HEK293T (cell line): ENCODE results near the gene FSTL4.

Source experiments
- CTCF ChIA-PET: fragments of 350-600 bp; formaldehyde crosslinking; extraction: SDS; loops from one replicate; lab custom pipeline; 2021; ENCODE audit warnings: antibody characterized with exemption, inconsistent platforms; lab: Yijun Ruan, JAX
- POLR2A ChIA-PET: fragments of 350-600 bp; formaldehyde crosslinking; extraction: SDS; loops from one replicate; lab custom pipeline; 2020; ENCODE audit warnings: antibody characterized with exemption, inconsistent platforms; lab: Yijun Ruan, JAX
- DNase-seq: peaks from one replicate; pipeline ENCODE4 v3.0.0; 2012; ENCODE audit warnings: mixed read lengths; ENCODE audit errors: extremely low spot score
- ARNT ChIP-seq: fragments of 450-650 bp; IDR thresholded peaks from 2 replicates; pipeline ENCODE4 v1.6.1; 2017; ENCODE audit warnings: mild to moderate bottlenecking
- BHLHE40 ChIP-seq: fragments of 450-650 bp; IDR thresholded peaks from 2 replicates; pipeline ENCODE4 v1.6.1; 2016; ENCODE audit warnings: mild to moderate bottlenecking, moderate library complexity, borderline replicate concordance
- CTBP1 ChIP-seq: fragments of 450-650 bp; IDR thresholded peaks from 2 replicates; pipeline ENCODE4 v1.6.1; 2016; ENCODE audit warnings: borderline replicate concordance
- ELF4 ChIP-seq: fragments of 450-650 bp; IDR thresholded peaks from 2 replicates; pipeline ENCODE4 v1.6.1; 2017; ENCODE audit warnings: antibody characterized with exemption
- FOXA1 ChIP-seq: fragments of 450-650 bp; IDR thresholded peaks from 2 replicates; pipeline ENCODE4 v1.6.1; 2016; ENCODE audit warnings: mild to moderate bottlenecking
- FOXK2 ChIP-seq: fragments of 450-650 bp; IDR thresholded peaks from 2 replicates; pipeline ENCODE4 v1.6.1; 2016; ENCODE audit warnings: mild to moderate bottlenecking
- FOXM1 ChIP-seq: fragments of 450-650 bp; IDR thresholded peaks from 2 replicates; pipeline ENCODE4 v1.6.1; 2017; ENCODE audit warnings: mild to moderate bottlenecking, borderline replicate concordance
- HDGF ChIP-seq: fragments of 450-650 bp; IDR thresholded peaks from 2 replicates; pipeline ENCODE4 v1.6.1; 2017; ENCODE audit warnings: antibody characterized with exemption, borderline replicate concordance
- L3MBTL2 ChIP-seq: fragments of 450-650 bp; conservative IDR thresholded peaks from 2 replicates; pipeline ENCODE4 v1.6.1; 2016; ENCODE audit warnings: mild to moderate bottlenecking
- LEF1 ChIP-seq: fragments of 450-650 bp; IDR thresholded peaks from 2 replicates; pipeline ENCODE4 v1.6.1; 2017; ENCODE audit warnings: mild to moderate bottlenecking, borderline replicate concordance
- NFRKB ChIP-seq: fragments of 450-650 bp; IDR thresholded peaks from 2 replicates; pipeline ENCODE4 v1.6.1; 2016; ENCODE audit warnings: mild to moderate bottlenecking, moderate library complexity
- SP1 ChIP-seq: fragments of 450-650 bp; IDR thresholded peaks from 2 replicates; pipeline ENCODE4 v1.6.1; 2017
- SUZ12 ChIP-seq: fragments of 450-650 bp; IDR thresholded peaks from 2 replicates; pipeline ENCODE4 v1.6.1; 2016; ENCODE audit warnings: mild to moderate bottlenecking
- TARDBP ChIP-seq: fragments of 450-650 bp; IDR thresholded peaks from 2 replicates; pipeline ENCODE4 v1.6.1; 2016
- ZNF384 ChIP-seq: fragments of 450-650 bp; IDR thresholded peaks from 2 replicates; pipeline ENCODE4 v1.6.1; 2016
- TF ChIP-seq, protein P1 (sequence below): fragments of 450-650 bp; IDR thresholded peaks from 2 replicates; pipeline ENCODE4 v1.6.1; 2016

The FSTL4 gene

DNA sequence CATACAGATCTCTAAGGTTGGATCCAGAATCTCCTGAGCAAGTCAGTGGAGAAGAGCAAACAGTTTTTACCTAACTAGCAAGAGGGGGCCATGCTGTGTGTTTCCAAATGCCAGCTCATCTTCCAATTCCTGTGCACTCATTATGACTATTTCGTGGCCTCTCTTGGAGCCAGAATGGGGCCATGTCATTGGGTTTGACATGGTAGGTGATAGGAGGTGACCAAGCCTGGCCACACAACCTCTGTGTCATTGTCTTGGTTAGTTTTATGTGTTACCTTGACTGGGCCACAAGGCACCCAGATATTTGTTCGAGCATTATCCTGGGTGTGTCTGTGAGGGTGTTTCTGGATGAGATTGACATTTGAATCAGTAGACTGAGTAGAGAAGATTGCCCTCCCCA is 354.4 kb downstream of the FSTL4 start:
- ChIA-PET POLR2A (no interaction called here), CTCF (no interaction called here)
- TF ChIP-seq, protein P1, sequence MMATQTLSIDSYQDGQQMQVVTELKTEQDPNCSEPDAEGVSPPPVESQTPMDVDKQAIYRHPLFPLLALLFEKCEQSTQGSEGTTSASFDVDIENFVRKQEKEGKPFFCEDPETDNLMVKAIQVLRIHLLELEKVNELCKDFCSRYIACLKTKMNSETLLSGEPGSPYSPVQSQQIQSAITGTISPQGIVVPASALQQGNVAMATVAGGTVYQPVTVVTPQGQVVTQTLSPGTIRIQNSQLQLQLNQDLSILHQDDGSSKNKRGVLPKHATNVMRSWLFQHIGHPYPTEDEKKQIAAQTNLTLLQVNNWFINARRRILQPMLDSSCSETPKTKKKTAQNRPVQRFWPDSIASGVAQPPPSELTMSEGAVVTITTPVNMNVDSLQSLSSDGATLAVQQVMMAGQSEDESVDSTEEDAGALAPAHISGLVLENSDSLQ, result no peak
- TF ChIP-seq ZNF384 (no peak), CTBP1 (no peak), FOXK2 (no peak), TARDBP (no peak)
- no peak for DNase-seq

DNA sequence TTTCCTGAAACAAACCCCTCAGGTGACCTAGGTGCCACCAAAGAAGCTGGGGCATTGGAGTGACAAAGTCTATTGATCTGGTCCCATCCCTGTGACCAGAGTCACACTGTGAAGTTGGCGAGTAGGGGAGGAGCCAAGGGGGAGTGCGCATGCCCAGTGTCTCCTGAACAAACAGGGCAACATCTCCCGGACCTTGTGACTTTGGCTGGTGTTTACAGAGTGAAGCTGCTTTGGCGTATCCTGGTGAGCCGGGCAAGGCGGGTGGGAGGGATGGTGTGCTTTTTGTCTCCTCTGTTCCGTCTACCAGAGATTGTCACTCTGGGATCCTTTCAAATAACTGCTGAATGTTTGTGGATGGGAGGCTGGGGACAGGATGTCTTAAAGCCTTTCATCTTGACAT is 356.1 kb downstream of the FSTL4 start:
- no peak for DNase-seq
- ChIA-PET CTCF (interaction anchor here (0.5 to 1.4 kb wide), 2 partner anchors 31 to 1463 kb away, joined by 3 to 4 read pairs; no protein-coding TSS in a partner anchor), POLR2A (no interaction called here)
- TF ChIP-seq ELF4 (no peak), ZNF384 (no peak), TARDBP (no peak), FOXA1 (no peak), NFRKB (no peak), BHLHE40 (no peak), L3MBTL2 (no peak), HDGF (no peak), FOXM1 (no peak), FOXK2 (no peak)

DNA sequence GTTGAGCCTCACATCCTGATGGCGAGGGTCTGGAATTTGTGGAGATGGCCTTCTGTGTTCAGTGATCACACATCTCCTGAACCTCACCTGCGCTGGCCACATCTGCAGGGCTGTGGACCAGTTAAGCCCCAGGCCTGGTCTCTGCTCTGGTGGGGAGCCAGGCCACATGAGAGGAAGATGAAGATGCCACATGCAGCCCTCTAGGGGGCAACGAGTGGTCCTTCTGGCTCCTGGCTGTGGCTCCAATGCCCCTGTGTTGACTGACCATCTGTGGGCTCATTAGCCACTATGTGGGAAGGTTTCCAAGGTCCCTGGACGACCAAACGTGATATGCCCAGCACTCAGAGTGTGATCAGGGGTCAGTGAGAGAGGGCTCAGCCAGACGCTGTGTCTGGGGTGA is 357.5 kb downstream of the FSTL4 start:
- no peak for DNase-seq
- ChIA-PET POLR2A (no interaction called here), CTCF (interaction anchor here (0.7 kb wide), 1 partner anchor 826 kb away, joined by 3 read pairs; no protein-coding TSS in a partner anchor)
- TF ChIP-seq ARNT (no peak), LEF1 (no peak), CTBP1 (no peak)

DNA sequence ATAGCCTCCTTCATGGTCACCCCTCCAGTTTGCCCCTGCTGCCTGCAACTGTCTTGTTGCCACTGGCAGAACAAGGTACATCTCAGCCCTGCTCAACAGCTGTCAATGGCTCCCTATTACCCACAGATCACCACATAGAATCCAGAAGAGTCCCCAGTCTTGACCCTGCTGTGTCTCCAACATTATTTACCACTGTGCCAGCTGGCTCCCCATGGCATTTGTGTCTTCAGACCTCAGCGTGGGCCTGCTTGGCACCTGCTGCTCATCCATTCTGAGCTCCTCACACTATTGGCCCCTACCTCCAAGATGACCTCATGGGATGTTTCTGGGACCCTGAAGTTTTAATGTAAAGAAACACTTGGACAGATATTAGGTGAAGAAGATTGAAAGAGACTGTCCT is 358.7 kb downstream of the FSTL4 start:
- DNase-seq, result no peak
- TF ChIP-seq ARNT (no peak), TARDBP (no peak), FOXK2 (no peak), ZNF384 (no peak), L3MBTL2 (no peak), FOXA1 (no peak), SP1 (no peak), SUZ12 (no peak), CTBP1 (no peak), HDGF (no peak), FOXM1 (no peak)
- TF ChIP-seq, protein P1, result no peak
- CTCF ChIA-PET, result interaction anchor here (1.0 kb wide), 1 partner anchor 33 kb away, joined by 4 read pairs; no protein-coding TSS in a partner anchor
- POLR2A ChIA-PET, result no interaction called here

DNA sequence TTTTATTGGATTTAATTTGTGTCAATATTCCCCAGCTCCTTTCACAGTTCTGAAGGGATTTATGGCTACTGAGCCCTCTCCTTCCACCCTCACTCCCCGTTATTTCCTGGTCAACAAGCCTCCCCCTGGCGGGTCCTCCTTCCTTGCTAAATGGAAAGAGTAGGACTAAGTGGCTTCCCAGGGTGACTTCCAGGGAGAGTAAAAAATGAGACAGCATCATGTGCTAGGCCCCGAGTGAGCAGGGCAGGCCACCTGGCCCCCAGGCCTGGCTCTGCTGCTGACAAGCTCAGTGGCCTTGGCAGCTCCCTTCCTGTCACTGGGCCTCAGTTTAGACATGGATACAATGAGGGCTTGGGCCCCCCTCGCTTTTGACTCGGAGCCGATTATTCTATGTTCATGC is 359.3 kb downstream of the FSTL4 start:
- TF ChIP-seq HDGF (no peak), TARDBP (no peak), CTBP1 (no peak), SUZ12 (no peak), FOXM1 (no peak), LEF1 (no peak), NFRKB (no peak), BHLHE40 (no peak), L3MBTL2 (no peak), ELF4 (no peak), SP1 (no peak), FOXA1 (no peak), ARNT (no peak), FOXK2 (no peak), ZNF384 (no peak)
- TF ChIP-seq, protein P1, result no peak
- POLR2A ChIA-PET, result no interaction called here
- CTCF ChIA-PET, result interaction anchor here (1.0 kb wide), 1 partner anchor 34 kb away, joined by 4 read pairs; no protein-coding TSS in a partner anchor

DNA sequence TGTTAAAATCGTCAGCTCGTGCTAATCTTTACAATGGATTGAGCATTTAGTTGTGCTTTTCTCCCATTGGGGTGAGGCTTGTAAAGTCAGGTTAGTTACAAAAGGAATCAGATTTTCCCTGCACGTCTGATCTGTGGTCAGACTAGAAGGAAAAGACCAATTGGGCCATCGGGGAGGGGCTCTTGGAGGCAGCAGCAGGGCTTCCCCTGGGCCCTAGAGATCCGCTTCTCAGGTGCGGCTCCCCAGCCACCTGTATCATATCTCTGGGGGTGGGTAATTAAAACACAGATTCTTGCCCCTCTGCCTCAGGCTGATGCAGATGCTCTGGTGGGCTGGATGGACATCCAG is 360.2 kb downstream of the FSTL4 start:
- ChIA-PET CTCF (no interaction called here), POLR2A (no interaction called here)
- TF ChIP-seq L3MBTL2 (no peak), HDGF (no peak), ZNF384 (no peak), FOXM1 (no peak), SUZ12 (no peak), ARNT (no peak)
- no peak for DNase-seq

More for the DNA sequence above, 359.3 kb downstream of the FSTL4 start:
- no peak for DNase-seq

DNA sequence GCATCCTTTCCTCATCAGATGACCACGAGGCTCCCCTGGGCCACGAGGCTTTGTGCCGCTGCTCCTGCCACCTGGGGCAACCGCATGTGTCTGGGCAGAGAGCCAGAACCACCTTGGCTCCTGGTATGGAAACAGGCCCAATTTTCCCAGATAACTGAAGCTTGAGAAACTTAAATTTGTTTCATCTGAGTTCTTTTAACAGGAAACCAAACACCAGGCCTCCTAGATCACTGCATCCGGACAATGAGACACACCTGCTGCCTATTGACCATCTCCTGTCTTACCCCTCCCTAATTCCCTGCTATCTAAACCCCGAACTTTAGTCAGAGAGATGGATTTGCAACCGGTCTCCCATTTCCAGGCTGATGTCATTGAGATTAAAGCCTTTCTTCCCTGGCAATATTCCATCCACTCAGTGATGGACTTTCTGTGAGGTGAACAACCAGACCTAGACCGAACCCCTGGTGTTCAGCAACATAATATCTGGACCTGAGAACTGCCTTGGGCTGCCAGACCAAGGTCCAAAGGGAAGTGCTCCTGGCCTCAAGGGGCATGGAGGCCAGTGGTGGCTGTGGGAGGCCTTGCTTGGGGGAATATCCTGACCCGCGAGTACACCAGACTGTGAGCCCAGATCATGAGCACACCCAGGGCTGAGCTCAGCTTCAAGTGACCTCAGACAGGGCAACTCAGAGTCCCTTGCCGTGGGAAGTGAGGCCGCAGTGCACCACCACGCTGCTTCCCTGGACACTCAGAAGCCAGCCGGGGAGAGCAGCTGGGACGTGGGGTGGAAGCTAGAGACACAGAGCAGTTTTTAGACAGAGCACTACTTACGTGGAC is 360.8 kb downstream of the FSTL4 start:
- ChIA-PET POLR2A (no interaction called here), CTCF (interaction anchor here (0.7 kb wide), 1 partner anchor 26 kb away, joined by 3 read pairs; no protein-coding TSS in a partner anchor)
- DNase-seq, result no peak
- TF ChIP-seq FOXA1, result no peak
